Measurements from ENCODE around the gene SRGAP1.

- TF ChIP-seq CTCF (IDR thresholded peaks at IDR 0.05; ENCODE audit: poor library complexity, severe bottlenecking), result no peak
- no peak for TF ChIP-seq POLR2AphosphoS5 (IDR thresholded peaks at IDR 0.05)
- TF ChIP-seq SMC3 (conservative IDR thresholded peaks at IDR 0.05; ENCODE audit: poor library complexity), result no peak
Measured at GRCh38 chr12:64110864-64111263, 266.4 kb downstream of the SRGAP1 start.

Measured in neural cell (in vitro differentiated cells).